ENCODE measurements around the gene PAX7.
"Not testable (repeated sequence)": the region's sequence is repeated elsewhere in the genome, so short reads cannot be mapped to it uniquely, and the experiment has no call there.

PAX7 gene

DNA sequence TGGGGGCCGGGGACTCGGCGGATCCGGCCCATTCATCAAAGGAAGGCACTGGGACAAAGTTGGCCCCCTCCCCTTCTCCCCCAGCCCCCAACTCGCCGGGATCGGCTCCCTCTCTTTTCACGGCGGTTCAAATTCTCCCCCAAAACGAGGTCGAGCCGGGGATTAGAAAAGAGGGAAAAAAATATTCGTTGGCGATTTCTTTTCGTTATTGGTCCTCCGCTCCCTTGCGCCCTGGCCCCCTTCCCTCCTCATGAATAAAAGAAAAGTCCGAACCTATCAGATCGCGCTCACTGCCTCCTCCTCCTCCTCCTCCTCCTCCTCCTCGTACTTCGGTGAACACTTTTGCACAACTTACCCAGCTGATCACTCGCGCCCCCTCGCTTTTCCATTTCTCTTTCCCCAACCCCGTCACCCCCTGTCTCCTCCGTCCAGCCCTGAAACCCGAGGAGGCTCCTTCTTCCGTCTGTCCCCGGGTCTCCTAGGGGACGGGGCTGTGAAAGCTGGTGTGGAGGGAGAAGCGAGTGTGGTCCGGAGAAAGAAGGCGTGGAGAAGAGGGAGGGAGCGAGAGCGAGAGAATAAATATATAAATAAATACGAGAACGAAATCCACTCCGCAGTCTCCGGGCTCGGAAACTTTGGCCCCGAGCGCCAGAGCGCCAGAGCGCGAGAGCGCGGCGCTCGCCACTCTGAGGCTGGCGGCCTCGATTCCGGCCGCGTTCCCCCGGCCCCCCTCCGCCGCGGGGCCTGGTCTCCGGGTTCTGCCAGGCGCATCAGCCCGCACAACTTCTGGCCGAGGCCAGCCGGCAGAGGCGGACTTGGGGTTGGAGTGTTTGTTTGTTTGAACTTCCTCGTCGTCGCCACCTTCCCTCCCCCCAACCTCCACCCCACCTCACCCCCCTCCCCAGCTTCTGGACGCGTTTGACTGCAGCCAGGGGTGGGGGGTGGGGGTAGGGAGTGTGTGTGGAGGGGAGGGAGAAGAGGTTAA lies at the start of gene PAX7:
TSS of gene PAX7 (plus strand) at position 336 of the 985 bp plus-strand sequence. CDS start 758 bp downstream, outside the sequence.
- DNase-seq: no peak

- no peak for DNase-seq
Measured at GRCh38 chr1:18581420-18581880, 49.2 kb upstream of the PAX7 start.

GRCh38 chr1:18582890-18583289 lies 47.8 kb upstream of the PAX7 start:
- no peak for DNase-seq

DNA sequence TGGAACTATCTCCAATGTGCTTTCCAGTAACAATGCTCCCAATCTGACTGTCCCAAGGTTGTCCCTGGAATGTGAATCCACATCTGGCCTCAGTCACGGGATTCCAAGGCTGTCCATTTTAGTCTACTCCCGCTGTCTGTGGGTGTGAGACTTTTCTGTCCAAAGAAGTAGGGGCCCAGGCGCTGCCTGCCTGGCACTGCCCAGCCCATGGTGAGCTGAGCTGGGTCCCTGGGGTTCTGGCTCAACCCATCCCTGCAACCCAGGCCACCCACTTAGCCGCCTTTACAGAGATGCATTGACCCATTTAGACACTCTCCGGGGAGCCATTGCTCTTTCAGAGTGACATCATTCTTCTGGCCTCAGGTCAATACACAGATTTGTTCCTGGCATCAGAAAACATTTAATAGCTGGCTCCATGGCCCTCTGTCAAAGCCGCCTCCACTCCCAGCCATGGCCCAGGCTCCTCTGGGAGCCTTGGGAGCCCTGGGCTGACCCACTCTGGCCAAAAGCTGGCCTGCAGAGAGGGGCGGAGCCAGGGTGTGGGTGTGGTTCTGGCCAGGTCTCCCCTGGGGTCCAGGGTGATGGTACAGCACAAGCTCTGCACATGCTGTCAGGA lies 47.2 kb upstream of the PAX7 start:
- no peak for DNase-seq

GRCh38 chr1:18586016-18586415 lies 44.6 kb upstream of the PAX7 start:
- not testable (repeated sequence) for DNase-seq

DNA sequence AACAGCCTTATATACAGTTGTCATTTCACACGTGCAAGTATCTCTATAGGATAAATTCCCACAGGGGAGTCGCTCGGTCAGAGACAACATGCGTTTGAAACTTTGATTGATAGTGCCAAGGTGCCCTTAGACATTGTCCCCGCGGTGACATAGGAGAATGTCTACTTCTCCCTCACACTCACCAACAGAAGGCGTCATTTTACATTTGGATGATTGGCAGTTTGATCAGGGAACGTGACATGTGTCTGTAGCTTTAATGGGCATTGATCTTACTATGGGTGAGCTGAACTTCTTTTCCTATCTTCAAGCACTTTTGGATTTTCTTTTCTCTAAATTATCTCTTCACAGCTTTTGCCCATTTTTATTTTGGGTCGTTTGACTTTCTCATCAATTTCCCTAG lies 42.6 kb upstream of the PAX7 start:
- no peak for DNase-seq

DNA sequence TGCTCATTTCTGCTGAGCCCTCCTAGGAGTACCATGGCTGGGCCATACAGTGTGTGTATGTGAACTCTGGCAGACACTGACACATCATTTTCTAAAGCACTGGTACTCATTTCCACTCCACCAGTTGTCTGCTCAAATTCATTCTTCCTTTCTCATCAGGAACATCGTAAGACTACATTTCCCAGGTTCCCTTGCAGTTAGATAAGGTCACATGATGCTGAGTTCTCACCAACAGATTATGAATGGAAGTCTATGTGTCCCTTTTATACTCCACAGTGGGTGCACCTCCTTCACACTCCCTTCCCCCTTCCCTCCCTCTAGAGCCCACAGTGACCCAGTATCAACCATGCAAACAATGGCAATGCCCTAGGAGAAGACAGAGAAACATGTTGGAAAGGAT lies 38.3 kb upstream of the PAX7 start:
- no peak for DNase-seq

GRCh38 chr1:18597160-18598042 lies 33.2 kb upstream of the PAX7 start:
- DNase-seq: peak; percentile 21

- no peak for DNase-seq
Measured at GRCh38 chr1:18599086-18599485, 31.6 kb upstream of the PAX7 start.

GRCh38 chr1:18599704-18600103 lies 30.9 kb upstream of the PAX7 start:
- DNase-seq: no peak

DNA sequence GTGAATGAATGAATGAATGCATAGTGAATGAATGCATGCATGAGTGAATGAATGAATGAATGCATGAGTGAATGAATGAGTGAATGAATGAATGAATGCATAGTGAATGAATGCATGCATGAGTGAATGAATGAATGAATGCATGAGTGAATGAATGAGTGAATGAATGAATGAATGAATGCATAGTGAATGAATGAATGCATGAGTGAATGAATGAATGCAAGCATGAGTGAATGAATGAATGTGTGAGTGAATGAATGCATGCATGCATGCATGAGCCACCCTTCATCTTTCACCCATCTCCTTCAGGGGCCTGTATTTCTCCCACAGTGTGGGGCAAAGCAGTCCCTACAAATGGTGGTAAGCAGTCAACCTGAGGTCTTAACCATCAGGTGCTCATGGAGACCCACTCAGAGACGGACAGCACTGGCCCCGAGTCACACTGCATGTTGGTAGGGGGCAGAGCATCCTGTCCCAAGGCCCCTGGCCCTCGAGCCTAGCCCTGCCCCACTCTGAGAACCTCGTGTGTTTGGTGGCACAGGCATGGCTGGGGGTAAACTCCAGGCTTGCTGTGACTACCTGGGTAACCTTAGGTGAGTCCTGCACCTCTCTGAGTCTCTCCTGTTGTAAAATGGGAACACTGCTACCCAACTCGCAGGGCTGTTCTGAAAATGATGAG lies 28.0 kb upstream of the PAX7 start:
- DNase-seq: no peak

DNA sequence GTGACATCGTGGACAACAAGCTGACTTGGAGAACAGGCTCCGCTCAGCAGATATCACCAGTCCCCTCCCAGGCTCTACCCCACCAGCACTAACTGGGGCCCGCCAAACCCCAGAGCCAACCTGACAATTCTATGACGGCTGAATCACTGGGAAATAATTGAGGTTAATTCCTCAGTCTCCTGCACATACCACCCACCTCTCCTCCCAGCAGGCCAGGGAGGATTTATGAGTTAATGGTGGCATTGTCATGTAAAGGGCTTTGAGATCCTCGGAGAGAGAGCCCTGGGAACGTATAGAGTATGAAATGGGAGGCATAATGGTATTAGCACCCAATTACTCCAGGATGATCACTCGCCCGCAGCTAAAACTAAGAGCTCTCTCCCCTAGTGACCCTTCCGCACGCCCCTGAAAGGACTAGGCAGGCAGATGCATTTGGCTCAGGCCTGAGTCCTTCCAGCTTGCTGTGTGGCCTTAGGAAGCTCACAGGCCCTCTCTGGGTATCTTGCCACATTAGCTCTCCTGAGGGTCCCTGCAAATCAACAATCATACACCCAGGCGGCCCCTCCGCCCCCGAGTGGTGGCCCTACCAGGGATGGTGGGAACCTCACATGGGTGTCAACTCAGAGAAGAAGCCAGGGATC lies 27.3 kb upstream of the PAX7 start:
- no peak for DNase-seq

- no peak for DNase-seq
Measured at GRCh38 chr1:18606443-18607288, 24.0 kb upstream of the PAX7 start.

GRCh38 chr1:18607289-18607760 lies 23.3 kb upstream of the PAX7 start:
- no peak for DNase-seq

- no peak for DNase-seq
Measured at GRCh38 chr1:18608534-18608933, 22.1 kb upstream of the PAX7 start.

- DNase-seq: no peak
Measured at GRCh38 chr1:18611311-18611710, 19.3 kb upstream of the PAX7 start.

GRCh38 chr1:18612073-18612472 lies 18.6 kb upstream of the PAX7 start:
- DNase-seq: no peak

- no peak for DNase-seq
Measured at GRCh38 chr1:18614069-18614735, 16.4 kb upstream of the PAX7 start.

DNA sequence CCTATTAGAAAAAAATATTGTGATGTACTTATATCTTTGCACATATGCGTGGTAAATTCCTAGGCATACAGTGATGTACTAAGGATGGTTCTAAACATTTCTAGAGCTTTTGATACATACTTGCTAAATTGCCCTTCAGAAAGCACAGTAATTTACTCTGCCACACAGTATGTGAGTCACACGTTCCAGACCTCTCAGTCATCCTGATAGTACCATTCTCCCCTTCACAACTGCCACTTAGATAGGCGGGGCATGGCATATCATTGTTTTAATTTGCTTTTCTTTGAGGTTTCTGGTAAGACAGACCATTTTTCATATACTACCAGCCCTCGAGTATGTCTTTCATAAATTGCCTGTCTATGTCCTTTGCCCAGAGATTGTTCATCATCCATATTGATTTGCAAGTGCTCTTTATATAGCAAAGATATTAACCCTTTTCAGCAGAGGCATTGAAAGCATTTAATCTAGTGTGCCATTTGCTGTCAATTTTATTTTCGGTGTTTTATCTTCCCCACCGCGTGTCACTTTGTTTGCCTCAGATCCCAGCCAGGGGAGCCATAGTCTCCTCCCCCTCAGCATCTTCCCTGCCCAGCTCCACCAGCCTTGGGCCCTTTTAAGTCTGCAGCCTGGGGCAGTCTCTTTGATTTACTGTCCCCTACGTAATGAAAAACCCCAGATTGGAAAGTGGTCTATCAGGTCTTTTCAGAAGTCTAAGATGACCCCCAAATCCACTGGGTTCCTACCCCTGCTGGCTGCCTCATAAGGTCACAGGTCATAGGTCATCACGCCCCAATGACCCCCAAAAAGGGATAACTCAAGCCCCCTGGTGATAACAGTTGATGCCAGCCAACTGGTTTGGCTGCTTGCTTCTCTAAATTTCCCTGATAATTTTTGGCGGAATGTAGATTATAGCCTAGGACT lies 11.8 kb upstream of the PAX7 start:
- DNase-seq: no peak

All from NCI-H1694 treated with DMSO at 0.1 percent for 48 hours (cell line).